ENCODE results near the gene ECEL1.

The ECEL1 gene

GRCh38 chr2:232483311-232483922 lies 4.2 kb downstream of the ECEL1 start:
- no peak for DNase-seq

- no peak for DNase-seq
These were observed 5.1 kb downstream of the ECEL1 start for GRCh38 chr2:232482301-232483238.

GRCh38 chr2:232481322-232482140 lies 6.1 kb downstream of the ECEL1 start:
- no peak for DNase-seq

- DNase-seq, result no peak
These were observed 7.1 kb downstream of the ECEL1 start for GRCh38 chr2:232480201-232481190.

- no peak for DNase-seq
These were observed 8.1 kb downstream of the ECEL1 start for GRCh38 chr2:232479341-232480200.

GRCh38 chr2:232478571-232479340 lies 8.9 kb downstream of the ECEL1 start:
- DNase-seq, result no peak

GRCh38 chr2:232477751-232478510 lies 9.7 kb downstream of the ECEL1 start:
- no peak for DNase-seq

GRCh38 chr2:232476791-232477190 lies 10.8 kb downstream of the ECEL1 start:
- no peak for DNase-seq

- no peak for DNase-seq
These were observed 11.6 kb downstream of the ECEL1 start for GRCh38 chr2:232476045-232476444.

GRCh38 chr2:232473467-232473890 lies 14.2 kb downstream of the ECEL1 start:
- DNase-seq, result no peak

GRCh38 chr2:232466221-232466620 lies 21.4 kb downstream of the ECEL1 start:
- DNase-seq, result no peak

GRCh38 chr2:232465061-232465460 lies 22.6 kb downstream of the ECEL1 start:
- DNase-seq, result no peak

- DNase-seq, result no peak
These were observed 23.1 kb downstream of the ECEL1 start for GRCh38 chr2:232464544-232464885.

GRCh38 chr2:232463701-232464543 lies 23.7 kb downstream of the ECEL1 start:
- DNase-seq, result no peak

GRCh38 chr2:232460171-232460570 lies 27.5 kb downstream of the ECEL1 start:
- no peak for DNase-seq

- DNase-seq, result no peak
These were observed 28.1 kb downstream of the ECEL1 start for GRCh38 chr2:232459419-232460035.

- DNase-seq, result no peak
These were observed 28.8 kb downstream of the ECEL1 start for GRCh38 chr2:232458661-232459418.
